ENCODE measurements around the gene SLC37A1. TPM values are rescaled to one million over a fixed set of nuclear protein-coding genes. Genes with fewer than 3 reads are reported as not detected.

The SLC37A1 gene
- total RNA-seq, 2 donors from 2014 or later: 17.2 to 22.5 TPM

GRCh38 chr21:42473498-42474042, 40.1 kb upstream of the SLC37A1 start:
- H3K9me3 Mint-ChIP-seq: no peaks in the 10 kb centered on the region
- DNase-seq (ENCODE audit: low spot score) (peak; percentile 58), ATAC-seq (no peak)
- peaks cover 9 to 17% of the 10 kb centered on the region in 2 donors for H3K27me3 Mint-ChIP-seq
- H3K4me3 Mint-ChIP-seq: no peak overlapping the region
- peak overlapping the region in 1 of 2 donors; percentile 17 for H3K27ac Mint-ChIP-seq
- H3K36me3 Mint-ChIP-seq: no peaks in the 10 kb centered on the region
- peaks cover 0 to 7% of the 10 kb centered on the region in 2 donors for H3K4me1 Mint-ChIP-seq (ENCODE audit: low read depth in 2 of 2)

GRCh38 chr21:42474043-42474831, 39.4 kb upstream of the SLC37A1 start:
- peak overlapping the region in 1 of 2 donors; percentile 17 for H3K27ac Mint-ChIP-seq

GRCh38 chr21:42475036-42475435, 38.6 kb upstream of the SLC37A1 start:
- H3K27ac Mint-ChIP-seq: peak overlapping the region in 1 of 2 donors; percentile 17
- no peak for ATAC-seq
- H3K9me3 Mint-ChIP-seq: no peaks in the 10 kb centered on the region
- no peak overlapping the region for H3K4me3 Mint-ChIP-seq
- peaks cover 12 to 20% of the 10 kb centered on the region in 2 donors for H3K27me3 Mint-ChIP-seq
- DNase-seq (ENCODE audit: low spot score): peak; percentile 37
- H3K36me3 Mint-ChIP-seq: no peaks in the 10 kb centered on the region
- H3K4me1 Mint-ChIP-seq (ENCODE audit: low read depth in 2 of 2): peaks cover 0 to 7% of the 10 kb centered on the region in 2 donors

More at GRCh38 chr21:42474043-42474831, 39.4 kb upstream of the SLC37A1 start:
- Mint-ChIP-seq H3K36me3 (no peaks in the 10 kb centered on the region), H3K4me1 (ENCODE audit: low read depth in 2 of 2) (peaks cover 0 to 7% of the 10 kb centered on the region in 2 donors), H3K27me3 (peaks cover 12 to 20% of the 10 kb centered on the region in 2 donors), H3K9me3 (no peaks in the 10 kb centered on the region), H3K4me3 (no peak overlapping the region)
- peak in 1 of 2 donors; percentile 64 for ATAC-seq
- DNase-seq (ENCODE audit: low spot score): peak; percentile 50

GRCh38 chr21:42475526-42476387, 37.9 kb upstream of the SLC37A1 start:
- no peak for DNase-seq (ENCODE audit: low spot score)
- Mint-ChIP-seq H3K4me3 (no peak overlapping the region), H3K9me3 (no peaks in the 10 kb centered on the region), H3K27ac (no peak overlapping the region), H3K36me3 (no peaks in the 10 kb centered on the region), H3K4me1 (ENCODE audit: low read depth in 2 of 2) (peaks cover 0 to 7% of the 10 kb centered on the region in 2 donors), H3K27me3 (peaks cover 12 to 20% of the 10 kb centered on the region in 2 donors)
- ATAC-seq: no peak

- Mint-ChIP-seq H3K4me1 (ENCODE audit: low read depth in 2 of 2) (peaks cover 0 to 7% of the 10 kb centered on the region in 2 donors), H3K4me3 (no peak overlapping the region), H3K9me3 (no peaks in the 10 kb centered on the region), H3K27me3 (peaks cover 14 to 20% of the 10 kb centered on the region in 2 donors), H3K36me3 (no peaks in the 10 kb centered on the region), H3K27ac (no peak overlapping the region)
- ATAC-seq (peak in 1 of 2 donors; percentile 24), DNase-seq (ENCODE audit: low spot score) (no peak)
Observed at GRCh38 chr21:42476388-42477331, 37.0 kb upstream of the SLC37A1 start.

- ATAC-seq: no peak
- Mint-ChIP-seq H3K27me3 (peaks cover 14 to 21% of the 10 kb centered on the region in 2 donors), H3K4me1 (ENCODE audit: low read depth in 2 of 2) (peaks cover 0 to 7% of the 10 kb centered on the region in 2 donors), H3K9me3 (no peaks in the 10 kb centered on the region), H3K36me3 (no peaks in the 10 kb centered on the region), H3K27ac (no peak overlapping the region), H3K4me3 (no peak overlapping the region)
- no peak for DNase-seq (ENCODE audit: low spot score)
Observed at GRCh38 chr21:42478504-42478903, 35.1 kb upstream of the SLC37A1 start.

- H3K9me3 Mint-ChIP-seq: no peaks in the 10 kb centered on the region
- no peak overlapping the region for H3K4me3 Mint-ChIP-seq
- peaks cover 9 to 19% of the 10 kb centered on the region in 2 donors for H3K27me3 Mint-ChIP-seq
- ATAC-seq (no peak), DNase-seq (ENCODE audit: low spot score) (no peak)
- no peak overlapping the region for H3K27ac Mint-ChIP-seq
- H3K36me3 Mint-ChIP-seq: no peaks in the 10 kb centered on the region
- H3K4me1 Mint-ChIP-seq (ENCODE audit: low read depth in 2 of 2): peaks cover 0 to 4% of the 10 kb centered on the region in 2 donors
Observed at GRCh38 chr21:42479582-42479981, 34.1 kb upstream of the SLC37A1 start.

GRCh38 chr21:42480736-42481135, 32.9 kb upstream of the SLC37A1 start:
- no peak overlapping the region for H3K27ac Mint-ChIP-seq
- H3K9me3 Mint-ChIP-seq: no peaks in the 10 kb centered on the region
- H3K36me3 Mint-ChIP-seq: no peaks in the 10 kb centered on the region

GRCh38 chr21:42481169-42481568, 32.5 kb upstream of the SLC37A1 start:
- no peak overlapping the region for H3K27ac Mint-ChIP-seq
- H3K4me3 Mint-ChIP-seq: no peak overlapping the region
- H3K9me3 Mint-ChIP-seq: no peaks in the 10 kb centered on the region
- no peaks in the 10 kb centered on the region for H3K4me1 Mint-ChIP-seq (ENCODE audit: low read depth in 2 of 2)
- ATAC-seq: no peak
- H3K27me3 Mint-ChIP-seq: peaks cover 11 to 14% of the 10 kb centered on the region in 2 donors
- no peaks in the 10 kb centered on the region for H3K36me3 Mint-ChIP-seq
- DNase-seq (ENCODE audit: low spot score): no peak

More at GRCh38 chr21:42480736-42481135, 32.9 kb upstream of the SLC37A1 start:
- Mint-ChIP-seq H3K4me3 (no peak overlapping the region), H3K4me1 (ENCODE audit: low read depth in 2 of 2) (no peaks in the 10 kb centered on the region), H3K27me3 (peaks cover 11 to 14% of the 10 kb centered on the region in 2 donors)
- ATAC-seq: no peak
- no peak for DNase-seq (ENCODE audit: low spot score)

- Mint-ChIP-seq H3K4me1 (ENCODE audit: low read depth in 2 of 2) (peaks cover 0 to 4% of the 10 kb centered on the region in 2 donors), H3K9me3 (peaks cover 6% of the 10 kb centered on the region), H3K4me3 (no peak overlapping the region), H3K27ac (no peak overlapping the region), H3K27me3 (peaks cover 18 to 31% of the 10 kb centered on the region in 2 donors), H3K36me3 (peaks cover 5% of the 10 kb centered on the region)
- DNase-seq (ENCODE audit: low spot score): no peak
- ATAC-seq: no peak
Observed at GRCh38 chr21:42484966-42485365, 28.7 kb upstream of the SLC37A1 start.

- H3K27me3 Mint-ChIP-seq: peaks cover 18 to 31% of the 10 kb centered on the region in 2 donors
- H3K36me3 Mint-ChIP-seq: peaks cover 5% of the 10 kb centered on the region
- ATAC-seq (no peak), DNase-seq (ENCODE audit: low spot score) (no peak)
- H3K4me3 Mint-ChIP-seq: no peak overlapping the region
- no peak overlapping the region for H3K27ac Mint-ChIP-seq
- peaks cover 0 to 4% of the 10 kb centered on the region in 2 donors for H3K4me1 Mint-ChIP-seq (ENCODE audit: low read depth in 2 of 2)
- peaks cover 6% of the 10 kb centered on the region for H3K9me3 Mint-ChIP-seq
Observed at GRCh38 chr21:42486072-42486471, 27.6 kb upstream of the SLC37A1 start.

- Mint-ChIP-seq H3K27me3 (peaks cover 16 to 31% of the 10 kb centered on the region in 2 donors), H3K27ac (no peak overlapping the region), H3K36me3 (peaks cover 5% of the 10 kb centered on the region), H3K4me3 (no peak overlapping the region), H3K4me1 (ENCODE audit: low read depth in 2 of 2) (peaks cover 0 to 4% of the 10 kb centered on the region in 2 donors), H3K9me3 (peaks cover 6% of the 10 kb centered on the region)
- ATAC-seq: no peak
- DNase-seq (ENCODE audit: low spot score): no peak
Observed at GRCh38 chr21:42486531-42486930, 27.1 kb upstream of the SLC37A1 start.
